OCI-LY3 (cell line): ENCODE results near the gene ZNRD2.

Experiments used
- H2AFZ ChIP-seq: fragments of 200-600, 300-600 bp; shearing (Covaris generic); 2 replicates; pipeline ENCODE4 v1.6.0; 2014; ENCODE audit warnings: antibody characterized with exemption, low read depth, low read length
- H3K27ac ChIP-seq: fragments of 200-600, 300-600 bp; sonication (generic); 2 replicates; pipeline ENCODE4 v1.5.1; 2014; ENCODE audit warnings: mild to moderate bottlenecking, low read length, moderate library complexity, mixed read lengths
- H3K27me3 ChIP-seq: fragments of 200-600, 300-600 bp; sonication (generic); 2 replicates; pipeline ENCODE4 v1.6.1; 2014; ENCODE audit warnings: low read depth, low read length, mixed read lengths
- H3K36me3 ChIP-seq: fragments of 200-600, 300-600 bp; sonication (generic); replicated peaks from 2 replicates; pipeline ENCODE3; 2014; ENCODE audit warnings: low read depth, low read length, mixed read lengths
- H3K4me1 ChIP-seq: fragments of 300-600, 200-600 bp; sonication (generic); 2 replicates; pipeline ENCODE4 v1.6.1; 2014; ENCODE audit warnings: low read length, mixed read lengths
- H3K4me2 ChIP-seq: fragments of 200-600, 300-600 bp; sonication (generic); 2 replicates; pipeline ENCODE4 v1.6.1; 2014; ENCODE audit warnings: low read length, mixed read lengths
- H3K4me3 ChIP-seq: fragments of 300-600, 200-600 bp; sonication (generic); 2 replicates; pipeline ENCODE4 v1.5.1; 2014; ENCODE audit warnings: antibody characterized with exemption, mild to moderate bottlenecking, low read length, moderate library complexity
- H3K79me2 ChIP-seq: fragments of 300-600, 200-600 bp; shearing (Covaris generic); 2 replicates; pipeline ENCODE4 v1.6.1; 2014; ENCODE audit warnings: mild to moderate bottlenecking, low read length, mixed read lengths
- H3K9ac ChIP-seq: fragments of 300-600, 200-600 bp; shearing (Covaris generic); 2 replicates; pipeline ENCODE4 v1.6.0; 2014; ENCODE audit warnings: mild to moderate bottlenecking, low read length, moderate library complexity
- H3K9me3 ChIP-seq: fragments of 200-600, 300-600 bp; shearing (Covaris generic); 2 replicates; pipeline ENCODE4 v1.6.1; 2014; ENCODE audit warnings: low read length, mixed read lengths; ENCODE audit not compliant: insufficient read depth
- H4K20me1 ChIP-seq: fragments of 200-600, 300-600 bp; sonication (generic); 2 replicates; pipeline ENCODE4 v1.6.1; 2016; ENCODE audit warnings: low read length, mixed read lengths; ENCODE audit not compliant: insufficient read depth
- EZH2phosphoT487 ChIP-seq: fragments of 200-600 bp; shearing (Covaris generic); IDR thresholded peaks from 2 replicates; pipeline ENCODE4 v1.6.1; 2018; ENCODE audit warnings: antibody characterized with exemption, mixed run types, low read depth
- TF ChIP-seq, protein P1 (sequence below): fragments of 200-600, 300-600 bp; sonication (generic); IDR thresholded peaks from 2 replicates; pipeline ENCODE4 v1.5.1; 2014; ENCODE audit warnings: antibody characterized with exemption, low read length, low read depth

The ZNRD2 gene

DNA sequence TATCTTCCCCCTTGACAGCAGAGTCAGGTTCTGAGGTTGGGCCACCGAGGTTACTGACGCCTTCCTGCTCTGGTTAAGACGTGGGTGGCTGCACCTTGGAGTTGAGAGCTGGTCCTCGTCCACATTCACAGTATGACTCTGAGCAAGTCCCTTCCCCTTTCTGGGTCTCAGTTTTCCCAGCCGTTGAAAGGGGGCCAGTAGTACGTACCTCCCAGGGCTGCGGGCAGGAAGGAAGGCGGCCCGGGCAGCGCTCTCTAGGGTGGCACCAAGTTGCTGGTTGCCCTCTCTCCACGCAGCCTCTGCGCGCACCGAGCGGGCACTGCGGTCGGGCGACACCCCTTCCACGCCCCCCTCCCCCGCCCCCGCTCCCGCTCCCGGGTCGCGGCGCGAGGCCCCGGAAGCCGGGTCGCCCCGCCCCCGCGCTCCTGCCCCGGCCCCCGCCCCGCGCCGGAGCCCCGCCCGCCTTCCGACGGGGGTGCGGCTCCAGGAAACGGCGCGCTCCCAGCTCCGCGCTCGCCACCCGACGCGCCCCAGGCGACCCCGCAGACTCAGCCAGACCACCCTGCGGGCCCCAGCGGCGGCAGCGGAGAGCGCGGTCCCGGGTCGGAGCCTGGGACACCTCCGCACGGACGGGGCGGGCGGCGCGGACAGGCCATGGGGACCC lies 5.4 kb downstream of the ZNRD2 start, which contains the start of gene EHBP1L1:
Gene EHBP1L1, plus strand, starts transcription at position 486 of the 664 bp plus-strand sequence. CDS start 250 bp downstream, outside the sequence.
- Histone ChIP-seq H2AFZ (no peak within 1 kb of the TSS), H4K20me1 (peaks cover 13% of the 10 kb centered on the region), H3K27ac (peak within 1 kb of the TSS; percentile 81), H3K9ac (peak within 1 kb of the TSS; percentile 87), H3K4me2 (peak within 1 kb of the TSS; percentile 98), H3K9me3 (no peaks in the 10 kb centered on the region), H3K36me3 (peaks cover 6% of the 10 kb centered on the region), H3K27me3 (no peaks in the 10 kb centered on the region), H3K4me1 (peaks cover 51% of the 10 kb centered on the region), H3K79me2 (peaks cover 38% of the 10 kb centered on the region), H3K4me3 (peak within 1 kb of the TSS; percentile 81)
- TF ChIP-seq EZH2phosphoT487 = no peak
- TF ChIP-seq, protein P1, sequence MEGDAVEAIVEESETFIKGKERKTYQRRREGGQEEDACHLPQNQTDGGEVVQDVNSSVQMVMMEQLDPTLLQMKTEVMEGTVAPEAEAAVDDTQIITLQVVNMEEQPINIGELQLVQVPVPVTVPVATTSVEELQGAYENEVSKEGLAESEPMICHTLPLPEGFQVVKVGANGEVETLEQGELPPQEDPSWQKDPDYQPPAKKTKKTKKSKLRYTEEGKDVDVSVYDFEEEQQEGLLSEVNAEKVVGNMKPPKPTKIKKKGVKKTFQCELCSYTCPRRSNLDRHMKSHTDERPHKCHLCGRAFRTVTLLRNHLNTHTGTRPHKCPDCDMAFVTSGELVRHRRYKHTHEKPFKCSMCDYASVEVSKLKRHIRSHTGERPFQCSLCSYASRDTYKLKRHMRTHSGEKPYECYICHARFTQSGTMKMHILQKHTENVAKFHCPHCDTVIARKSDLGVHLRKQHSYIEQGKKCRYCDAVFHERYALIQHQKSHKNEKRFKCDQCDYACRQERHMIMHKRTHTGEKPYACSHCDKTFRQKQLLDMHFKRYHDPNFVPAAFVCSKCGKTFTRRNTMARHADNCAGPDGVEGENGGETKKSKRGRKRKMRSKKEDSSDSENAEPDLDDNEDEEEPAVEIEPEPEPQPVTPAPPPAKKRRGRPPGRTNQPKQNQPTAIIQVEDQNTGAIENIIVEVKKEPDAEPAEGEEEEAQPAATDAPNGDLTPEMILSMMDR = no peak

DNA sequence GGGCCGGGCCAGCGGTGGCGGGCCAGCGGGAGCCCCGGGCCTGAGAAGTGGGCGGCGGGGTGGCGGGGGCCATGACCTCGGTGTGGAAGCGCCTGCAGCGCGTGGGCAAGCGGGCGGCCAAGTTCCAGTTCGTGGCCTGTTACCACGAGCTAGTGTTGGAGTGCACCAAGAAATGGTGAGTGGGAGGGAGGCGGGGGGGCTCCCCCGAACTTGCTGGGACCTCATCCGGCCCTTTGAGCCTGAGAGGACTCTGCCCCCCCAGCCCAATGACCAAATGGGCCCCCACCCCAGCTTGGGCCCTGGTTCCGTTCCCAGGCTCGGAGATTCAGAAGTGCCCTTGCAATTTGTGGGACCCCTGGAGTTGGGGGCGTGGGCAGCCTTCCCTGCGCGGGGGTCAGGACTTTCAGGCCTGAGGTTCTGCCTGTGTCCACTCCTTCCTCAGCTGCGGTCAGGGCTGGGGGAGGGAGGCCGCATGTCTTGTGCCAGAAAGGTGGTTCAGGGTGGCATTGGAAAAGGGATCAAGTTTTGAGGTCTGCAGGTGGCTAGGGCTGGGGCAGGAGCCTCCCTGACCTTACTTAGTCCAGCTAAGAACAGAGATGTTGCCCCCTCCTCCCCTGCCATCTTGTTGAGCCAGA lies 6.1 kb downstream of the ZNRD2 start:
- H3K4me1 ChIP-seq = peaks cover 46% of the 10 kb centered on the region
- peaks cover 32% of the 10 kb centered on the region for H3K79me2 ChIP-seq

DNA sequence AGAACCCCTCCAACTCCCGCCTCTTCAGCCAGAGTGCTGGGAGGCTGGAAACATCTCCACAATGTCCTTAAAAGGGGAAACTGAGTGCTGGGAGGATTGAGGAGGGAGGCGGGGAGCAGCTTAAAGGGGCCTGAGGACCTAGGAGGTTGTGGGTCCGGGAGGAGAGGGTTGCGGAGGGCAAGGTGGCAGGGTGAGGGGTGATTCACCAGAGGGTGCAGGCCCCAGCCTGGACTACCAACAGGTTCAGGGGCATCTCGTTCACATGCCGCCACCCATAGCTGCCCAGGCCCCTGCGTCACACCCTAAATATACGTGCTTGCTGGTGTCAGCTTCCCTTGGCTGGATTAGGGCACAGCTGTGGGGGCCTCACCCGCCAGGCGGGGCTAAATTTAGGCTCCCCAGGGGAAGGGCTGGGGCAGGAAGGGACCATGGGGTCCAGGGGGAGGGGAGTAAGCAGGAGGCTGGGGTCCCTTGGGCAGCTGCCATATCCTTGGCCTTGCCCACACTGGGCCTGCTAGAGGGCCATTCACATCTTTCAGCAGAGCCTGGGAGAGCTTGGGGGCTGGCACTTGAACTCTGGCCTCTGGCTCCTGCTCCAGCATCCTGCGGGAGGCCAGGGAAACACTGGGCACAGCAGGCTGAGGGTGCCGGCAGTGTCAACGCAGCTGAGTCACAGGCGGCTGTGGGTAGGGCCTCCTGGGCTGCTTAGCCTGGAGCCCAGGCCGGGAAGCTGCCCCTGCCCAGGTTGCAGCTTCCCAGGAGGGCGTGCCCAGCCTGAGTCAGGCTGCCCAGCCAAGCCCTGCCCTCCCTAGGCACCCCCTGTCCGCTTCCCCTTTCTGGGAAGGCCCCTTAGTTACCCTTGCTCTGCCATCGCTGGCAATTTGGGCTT lies 6.8 kb downstream of the ZNRD2 start:
- Histone ChIP-seq H3K4me3 (peak overlapping the region; percentile 81), H3K27me3 (no peaks in the 10 kb centered on the region), H3K36me3 (peaks cover 13% of the 10 kb centered on the region)

More for the DNA sequence above, 6.1 kb downstream of the ZNRD2 start:
- TF ChIP-seq, protein P1 = no peak
- no peak for TF ChIP-seq EZH2phosphoT487
- Histone ChIP-seq H3K27ac (peak overlapping the region; percentile 13; the same call in 1 of the 2 replicates), H3K4me2 (peak overlapping the region; percentile 98), H3K27me3 (no peaks in the 10 kb centered on the region), H2AFZ (no peak overlapping the region), H3K9me3 (no peaks in the 10 kb centered on the region), H4K20me1 (peaks cover 12% of the 10 kb centered on the region), H3K36me3 (peaks cover 10% of the 10 kb centered on the region), H3K9ac (peak overlapping the region; percentile 87), H3K4me3 (peak overlapping the region; percentile 81)

More for the DNA sequence above, 6.8 kb downstream of the ZNRD2 start:
- Histone ChIP-seq H4K20me1 (peaks cover 5% of the 10 kb centered on the region; the same call in 1 of the 2 replicates), H2AFZ (no peak overlapping the region), H3K9me3 (no peaks in the 10 kb centered on the region), H3K9ac (peak overlapping the region; percentile 87), H3K27ac (peak overlapping the region; percentile 8), H3K4me2 (peak overlapping the region; percentile 98), H3K4me1 (peaks cover 38% of the 10 kb centered on the region), H3K79me2 (peaks cover 24% of the 10 kb centered on the region)
- TF ChIP-seq, protein P1 = no peak
- no peak for TF ChIP-seq EZH2phosphoT487
